ENCODE data around the gene SH3GLB1. TPM values are rescaled to one million over a fixed set of nuclear protein-coding genes. Genes with fewer than 3 reads are reported as not detected.
A peak's percentile ranks its signal among the peaks of the same experiment; 100 is the strongest.

The SH3GLB1 gene
- total and polyA plus RNA-seq, 2 of the 4 experiments (the other 2 are of a cell fraction), result 22.2 to 36.5 TPM

DNA sequence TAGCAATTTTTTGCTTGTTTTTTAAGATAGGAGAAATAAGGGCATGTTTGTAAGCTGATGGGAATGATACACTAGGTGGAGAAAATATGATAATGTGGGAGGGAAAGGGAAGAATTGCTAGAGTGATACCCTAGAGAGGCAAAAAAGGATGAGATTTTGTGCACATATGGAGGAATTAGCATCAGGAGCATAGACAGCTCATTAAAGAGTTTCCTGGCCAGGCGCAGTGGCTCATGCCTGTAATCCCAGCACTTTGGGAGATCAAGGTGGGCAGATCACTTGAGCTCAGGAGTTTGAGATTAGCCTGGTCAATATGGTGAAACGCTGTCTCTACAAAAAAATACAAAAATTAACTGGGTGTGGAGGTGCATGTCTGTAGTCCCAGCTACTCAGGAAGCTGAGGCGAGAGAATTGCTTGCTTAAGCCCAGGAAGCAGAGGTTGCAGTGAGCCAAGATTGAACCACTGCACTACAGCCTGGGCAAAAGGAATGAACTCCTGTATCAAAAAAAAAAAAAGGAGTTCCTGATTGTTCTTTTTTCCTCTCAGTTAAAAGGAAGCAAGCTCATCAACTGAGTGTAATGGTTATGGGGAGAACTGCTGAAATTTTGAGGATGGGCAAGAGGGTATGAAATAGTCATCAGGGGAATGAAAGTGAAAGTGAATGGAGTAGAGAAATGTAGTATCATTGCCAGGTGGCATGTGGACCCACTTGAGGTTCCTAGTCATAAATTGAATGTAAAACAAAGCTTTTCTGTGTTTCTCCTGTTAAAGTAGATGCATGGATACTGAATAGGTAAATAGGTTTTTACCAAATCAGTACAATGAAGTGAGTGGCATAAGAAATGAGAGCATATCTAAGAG lies 35.5 kb downstream of the SH3GLB1 start:
- Histone ChIP-seq H3K36me3 (ENCODE audit: control insufficient read depth, insufficient read depth, low read length) (peaks cover 33% of the 10 kb centered on the region), H3K9me1 (ENCODE audit: insufficient read depth, low read length) (0 out of 2 replicates have a peak, but pooled peaks cover 2% of the 10 kb centered on the region), H3K27me3 (ENCODE audit: control insufficient read depth, insufficient read depth, low read length) (no peaks in the 10 kb centered on the region), H3K9ac (ENCODE audit: low read depth, low read length) (no peak overlapping the region), H2AK5ac (ENCODE audit: low read depth, low read length) (no peak overlapping the region), H3K27ac (ENCODE audit: insufficient read depth, low read length) (no peak overlapping the region), H2BK20ac (ENCODE audit: low read depth, low read length) (no peak overlapping the region), H4K5ac (ENCODE audit: low read depth, low read length) (no peak overlapping the region), H2BK120ac (ENCODE audit: low read depth, low read length) (no peak overlapping the region), H3K4ac (ENCODE audit: low read depth, low read length) (no peak overlapping the region), H3K23ac (ENCODE audit: low read depth, low read length) (no peak overlapping the region), H3K9me3 (ENCODE audit: control insufficient read depth, insufficient read depth, low read length) (no peaks in the 10 kb centered on the region), H3K14ac (replicated peaks; ENCODE audit: low read depth, low read length) (no peak overlapping the region), H3K4me1 (ENCODE audit: control insufficient read depth, insufficient read depth, low read length) (no peaks in the 10 kb centered on the region), H3K18ac (ENCODE audit: low read depth, low read length) (no peak overlapping the region), H4K8ac (ENCODE audit: low read depth in 2 of 2, low read length in 2 of 2) (no peak overlapping the region), H4K20me1 (ENCODE audit: insufficient read depth, low read length) (peaks cover 3% of the 10 kb centered on the region; the same call in 1 of the 2 replicates), H4K91ac (ENCODE audit: insufficient read depth, low read depth, low read length) (no peak overlapping the region), H3K56ac (ENCODE audit: extremely low read depth, insufficient read depth, low read length) (no peak overlapping the region), H2BK15ac (ENCODE audit: low read depth, low read length) (no peak overlapping the region), H3K4me2 (ENCODE audit: low read depth, low read length) (peak overlapping the region; percentile 13; the same call in 1 of the 2 replicates), H2BK5ac (ENCODE audit: low read depth, low read length, poor library complexity, severe bottlenecking) (no peak overlapping the region), H3K4me3 (ENCODE audit: insufficient read depth, low read depth, low read length) (no peak overlapping the region), H3K79me1 (ENCODE audit: low read depth in 1 of 2, low read length in 2 of 2) (peaks cover 8 to 10% of the 10 kb centered on the region in 2 experiments), H2AK9ac (replicated peaks; ENCODE audit: low read depth, low read length, poor library complexity) (no peak overlapping the region), H2AFZ (replicated peaks; ENCODE audit: low read length, poor library complexity) (no peak overlapping the region)
- WGBS, 2 experiments (ENCODE audit: extremely low coverage in 2 of 2, insufficient read length in 1 of 2), result no CpG with 5 or more reads among the region's 3 CpGs
- peak; percentile 18 for DNase-seq
- ATAC-seq (ENCODE audit: low read depth), result peak; percentile 35
- in situ Hi-C loops (cut with MboI; ENCODE audit: low sequenced_read_pairs) (no loop called here), intact Hi-C loops (cut with micrococcal nuclease) (loop anchor here (5.0 kb wide), 1 partner anchor 268 kb away; no protein-coding TSS in a partner anchor), dilution Hi-C loops (cut with HindIII; ENCODE audit: low sequenced_read_pairs, unreplicated experiment) (no loop called here)
- POLR2A ChIA-PET (ENCODE audit: unreplicated experiment), result no interaction called here
- no TSS peak for BruUV-seq (replicated peaks)
- TF ChIP-seq MXI1 (IDR thresholded peaks at IDR 0.05; ENCODE audit: borderline replicate concordance, low read depth, low read length), result no peak
- no peak for TF ChIP-seq RAD21 (IDR thresholded peaks at IDR 0.05; ENCODE audit: low read length)
- TF ChIP-seq, protein P1, sequence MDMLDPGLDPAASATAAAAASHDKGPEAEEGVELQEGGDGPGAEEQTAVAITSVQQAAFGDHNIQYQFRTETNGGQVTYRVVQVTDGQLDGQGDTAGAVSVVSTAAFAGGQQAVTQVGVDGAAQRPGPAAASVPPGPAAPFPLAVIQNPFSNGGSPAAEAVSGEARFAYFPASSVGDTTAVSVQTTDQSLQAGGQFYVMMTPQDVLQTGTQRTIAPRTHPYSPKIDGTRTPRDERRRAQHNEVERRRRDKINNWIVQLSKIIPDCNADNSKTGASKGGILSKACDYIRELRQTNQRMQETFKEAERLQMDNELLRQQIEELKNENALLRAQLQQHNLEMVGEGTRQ (IDR thresholded peaks at IDR 0.05; ENCODE audit: low read depth, low read length), result no peak
- TF ChIP-seq CTCF (conservative IDR thresholded peaks at IDR 0.05; ENCODE audit: low read depth, low read length), result no peak
- TF ChIP-seq, protein P2, sequence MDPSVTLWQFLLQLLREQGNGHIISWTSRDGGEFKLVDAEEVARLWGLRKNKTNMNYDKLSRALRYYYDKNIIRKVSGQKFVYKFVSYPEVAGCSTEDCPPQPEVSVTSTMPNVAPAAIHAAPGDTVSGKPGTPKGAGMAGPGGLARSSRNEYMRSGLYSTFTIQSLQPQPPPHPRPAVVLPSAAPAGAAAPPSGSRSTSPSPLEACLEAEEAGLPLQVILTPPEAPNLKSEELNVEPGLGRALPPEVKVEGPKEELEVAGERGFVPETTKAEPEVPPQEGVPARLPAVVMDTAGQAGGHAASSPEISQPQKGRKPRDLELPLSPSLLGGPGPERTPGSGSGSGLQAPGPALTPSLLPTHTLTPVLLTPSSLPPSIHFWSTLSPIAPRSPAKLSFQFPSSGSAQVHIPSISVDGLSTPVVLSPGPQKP (IDR thresholded peaks at IDR 0.05; ENCODE audit: borderline replicate concordance, low read depth, low read length), result no peak
- no peak for TF ChIP-seq CEBPB (IDR thresholded peaks at IDR 0.05; ENCODE audit: low read depth, low read length)
- TF ChIP-seq MAFK (IDR thresholded peaks at IDR 0.05; ENCODE audit: low read depth, low read length), result no peak
- no peak for TF ChIP-seq CHD1 (IDR thresholded peaks at IDR 0.05; ENCODE audit: low read depth, low read length)
- TF ChIP-seq NFE2L2 (IDR thresholded peaks at IDR 0.05; ENCODE audit: low read depth, low read length), result no peak
- no peak for TF ChIP-seq SMC3 (IDR thresholded peaks at IDR 0.05; ENCODE audit: low read depth, low read length)
- no peak for TF ChIP-seq POLR2A (IDR thresholded peaks at IDR 0.05; ENCODE audit: low read depth, low read length)
- no peak for TF ChIP-seq FOS (IDR thresholded peaks at IDR 0.05; ENCODE audit: low read depth, low read length)
- CTCF ChIA-PET, result no interaction called here
